Activated CD8-positive, alpha-beta T cell treated with anti-CD3 and anti-CD28 coated beads, Interleukin-2, amount 10 ng/mL, durations not matched to agents 7 days and 5 days (primary cell): ENCODE results near the gene GSTA1. TPM values are rescaled to one million over a fixed set of nuclear protein-coding genes. Genes with fewer than 3 reads are reported as not detected.
A peak's percentile ranks its signal among the peaks of the same experiment; 100 is the strongest.
"Not testable (repeated sequence)": the region's sequence is repeated elsewhere in the genome, so short reads cannot be mapped to it uniquely, and the experiment has no call there.

Source experiments
- ATAC-seq: fragments of 150-1000 bp; cut with Tn5 transposase; one replicate; pipeline ENCODE4 v1.10.0; 2021; ENCODE audit warnings: moderate library complexity
- CTCF ChIA-PET: fragments of 350-600 bp; sonication (Branson Sonifier 250); formaldehyde crosslinking; loops from one replicate; lab custom pipeline; 2021; ENCODE audit warnings: antibody characterized with exemption; lab: Charles Lee
- POLR2A ChIA-PET: fragments of 350-600 bp; sonication (Branson Sonifier 250); formaldehyde crosslinking; loops from one replicate; lab custom pipeline; 2021; ENCODE audit warnings: antibody characterized with exemption; lab: Charles Lee
- DNase-seq: peaks from one replicate; pipeline ENCODE4 v3.0.0-alpha.2; 2020
- H3K27ac Mint-ChIP-seq: one replicate; pipeline ENCODE4 v1.8.0; 2021; ENCODE audit warnings: mild to moderate bottlenecking, mixed read lengths
- H3K27me3 Mint-ChIP-seq: one replicate; pipeline ENCODE4 v1.8.0; 2021; ENCODE audit warnings: low read depth, mixed read lengths
- H3K36me3 Mint-ChIP-seq: one replicate; pipeline ENCODE4 v1.8.0; 2021; ENCODE audit warnings: low read depth, mixed read lengths
- H3K4me1 Mint-ChIP-seq: one replicate; pipeline ENCODE4 v1.8.0; 2021; ENCODE audit warnings: low read depth, mixed read lengths
- H3K4me3 Mint-ChIP-seq: one replicate; pipeline ENCODE4 v1.8.0; 2021; ENCODE audit warnings: mild to moderate bottlenecking, mixed read lengths
- H3K9me3 Mint-ChIP-seq: one replicate; pipeline ENCODE4 v1.8.0; 2022; ENCODE audit warnings: mixed read lengths; ENCODE audit not compliant: insufficient read depth
- total RNA-seq, 2 experiments: library from RNA; stranded (reverse); gene quantifications; one replicate each; pipeline ENCODE4 v1.2.3, GENCODE V29; 2021

The GSTA1 gene
- not detected for total RNA-seq

GRCh38 chr6:52803668-52804255, at the start of gene GSTA1:
GSTA1 (minus strand) TSS chr6:52803816; CDS start chr6:52799267, 4,549 bp downstream.
- H3K4me1 Mint-ChIP-seq, H3K27ac Mint-ChIP-seq, H3K4me3 Mint-ChIP-seq, DNase-seq, POLR2A ChIA-PET, H3K36me3 Mint-ChIP-seq, H3K9me3 Mint-ChIP-seq, ATAC-seq, CTCF ChIA-PET: not testable (repeated sequence)
- H3K27me3 Mint-ChIP-seq = peaks cover 22% of the 10 kb centered on the region

DNA sequence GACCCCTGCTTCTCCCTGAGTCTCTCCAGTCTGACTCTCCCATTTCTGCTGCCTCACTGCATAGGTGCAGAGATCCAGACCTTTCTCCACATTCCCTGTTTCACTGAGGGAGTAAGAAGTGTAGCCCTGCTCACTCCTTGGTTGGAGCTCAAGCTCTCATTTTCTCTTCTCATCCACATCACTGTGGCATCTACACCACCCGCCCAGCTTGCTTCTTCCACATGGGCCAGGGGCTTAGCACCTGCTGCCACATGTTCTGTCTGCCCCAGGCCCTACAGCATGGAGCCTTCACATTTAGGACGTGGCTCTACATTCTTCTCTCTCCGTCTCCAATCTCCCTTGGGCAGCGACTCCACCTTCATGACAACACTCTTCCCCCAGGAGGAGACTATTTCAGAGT, 45.5 kb upstream of the GSTA1 start:
- Mint-ChIP-seq H3K27me3 (peaks cover 19% of the 10 kb centered on the region), H3K4me3 (no peak overlapping the region), H3K4me1 (no peaks in the 10 kb centered on the region), H3K27ac (no peak overlapping the region), H3K9me3 (no peaks in the 10 kb centered on the region), H3K36me3 (no peaks in the 10 kb centered on the region)
- DNase-seq (no peak), ATAC-seq (no peak)
- CTCF ChIA-PET = no interaction called here
- POLR2A ChIA-PET = no interaction called here

- H3K27me3 Mint-ChIP-seq = peaks cover 8% of the 10 kb centered on the region
- no peak for ATAC-seq
- no peak overlapping the region for H3K4me3 Mint-ChIP-seq
- CTCF ChIA-PET = no interaction called here
- no peak overlapping the region for H3K27ac Mint-ChIP-seq
- no peaks in the 10 kb centered on the region for H3K36me3 Mint-ChIP-seq
- POLR2A ChIA-PET = no interaction called here
- no peak for DNase-seq
- no peaks in the 10 kb centered on the region for H3K9me3 Mint-ChIP-seq
- no peaks in the 10 kb centered on the region for H3K4me1 Mint-ChIP-seq
Measured at GRCh38 chr6:52846002-52846401, 42.4 kb upstream of the GSTA1 start.

DNA sequence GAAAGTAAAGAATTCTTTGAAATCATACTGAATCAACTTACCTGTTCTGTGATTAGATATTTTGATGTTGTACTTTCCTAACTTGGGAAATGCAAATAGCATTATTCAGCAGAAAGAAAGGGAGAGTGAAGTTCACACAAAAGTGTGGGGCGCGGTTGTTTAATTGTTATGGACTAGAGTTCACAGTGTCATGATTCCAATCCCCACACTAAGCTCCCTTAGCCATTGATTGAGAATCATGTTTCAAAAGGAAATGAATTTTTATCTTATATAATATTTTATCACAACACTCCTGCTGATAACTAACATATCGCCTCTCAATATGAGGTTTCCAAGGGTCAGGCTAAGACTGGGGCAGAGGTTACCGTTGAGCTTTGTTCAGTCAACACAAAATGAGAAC, 40.0 kb upstream of the GSTA1 start:
- Mint-ChIP-seq H3K4me3 (no peak overlapping the region), H3K36me3 (no peaks in the 10 kb centered on the region), H3K27me3 (peaks cover 9% of the 10 kb centered on the region), H3K9me3 (no peaks in the 10 kb centered on the region), H3K27ac (no peak overlapping the region), H3K4me1 (no peaks in the 10 kb centered on the region)
- DNase-seq (no peak), ATAC-seq (no peak)
- CTCF ChIA-PET = no interaction called here
- POLR2A ChIA-PET = no interaction called here

DNA sequence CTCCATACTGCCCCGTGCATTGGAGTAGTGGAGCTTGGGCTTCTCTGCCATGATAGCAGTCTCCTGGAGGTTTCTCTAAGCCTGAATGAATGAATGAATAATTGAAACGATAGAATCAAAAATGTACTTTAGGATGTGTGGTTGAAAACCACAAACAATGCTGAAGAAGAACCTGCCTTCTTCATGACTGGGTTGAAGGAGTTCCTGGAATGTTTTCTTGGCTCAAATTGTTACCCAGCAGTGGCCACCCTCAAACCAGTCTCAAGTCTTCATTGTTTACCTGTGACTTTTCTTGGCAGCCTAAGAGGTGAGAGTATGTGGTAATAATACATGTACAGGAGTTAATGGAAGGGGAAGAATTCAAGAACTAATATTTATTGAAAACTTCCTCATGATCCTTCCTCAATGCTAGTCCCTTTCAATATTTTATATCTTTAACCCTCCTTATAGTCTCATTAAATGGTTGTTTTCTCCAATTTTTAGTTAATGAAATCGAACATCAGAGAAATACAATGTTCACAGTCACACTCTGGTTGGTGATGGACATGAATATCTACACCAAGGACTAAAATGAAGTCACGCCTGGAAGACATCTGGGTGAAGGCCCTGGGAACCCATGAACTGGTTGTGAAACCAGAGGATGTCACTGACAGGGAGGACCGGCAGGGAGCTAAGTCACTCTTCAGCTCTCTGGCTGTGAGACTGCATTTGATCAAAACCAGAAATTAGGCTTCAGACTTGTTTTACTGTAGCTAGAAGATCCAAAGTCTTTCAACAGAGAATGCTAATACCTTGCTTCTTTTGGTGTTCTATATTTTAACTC, 37.4 kb upstream of the GSTA1 start, which contains the start of gene GSTA5:
GSTA5 (minus strand) TSS at position 51 of the 823 bp plus-strand sequence.
- H3K9me3 Mint-ChIP-seq = no peaks in the 10 kb centered on the region
- peaks cover 24% of the 10 kb centered on the region for H3K27me3 Mint-ChIP-seq
- no peaks in the 10 kb centered on the region for H3K4me1 Mint-ChIP-seq
- CTCF ChIA-PET = no interaction called here
- no peak within 1 kb of the TSS for H3K27ac Mint-ChIP-seq
- H3K4me3 Mint-ChIP-seq = no peak within 1 kb of the TSS
- no peaks in the 10 kb centered on the region for H3K36me3 Mint-ChIP-seq
- DNase-seq (no peak), ATAC-seq (no peak)
- POLR2A ChIA-PET = no interaction called here

GRCh38 chr6:52839124-52840055, 35.8 kb upstream of the GSTA1 start:
- Mint-ChIP-seq H3K4me1 (no peaks in the 10 kb centered on the region), H3K9me3 (no peaks in the 10 kb centered on the region), H3K4me3 (no peak overlapping the region), H3K27ac (no peak overlapping the region), H3K27me3 (peaks cover 31% of the 10 kb centered on the region), H3K36me3 (no peaks in the 10 kb centered on the region)
- peak; percentile 70 for ATAC-seq
- POLR2A ChIA-PET = no interaction called here
- peak; percentile 58 for DNase-seq
- CTCF ChIA-PET = interaction anchor here (0.9 to 1.1 kb wide), 3 partner anchors 53 to 227 kb away, joined by 3 read pairs; no protein-coding TSS in a partner anchor

GRCh38 chr6:52834481-52834880, 30.9 kb upstream of the GSTA1 start:
- H3K36me3 Mint-ChIP-seq = no peaks in the 10 kb centered on the region
- POLR2A ChIA-PET = no interaction called here
- H3K27ac Mint-ChIP-seq = no peak overlapping the region
- no peak overlapping the region for H3K4me3 Mint-ChIP-seq
- ATAC-seq (no peak), DNase-seq (no peak)
- H3K4me1 Mint-ChIP-seq = no peaks in the 10 kb centered on the region
- H3K9me3 Mint-ChIP-seq = no peaks in the 10 kb centered on the region
- CTCF ChIA-PET = no interaction called here
- H3K27me3 Mint-ChIP-seq = peaks cover 32% of the 10 kb centered on the region

DNA sequence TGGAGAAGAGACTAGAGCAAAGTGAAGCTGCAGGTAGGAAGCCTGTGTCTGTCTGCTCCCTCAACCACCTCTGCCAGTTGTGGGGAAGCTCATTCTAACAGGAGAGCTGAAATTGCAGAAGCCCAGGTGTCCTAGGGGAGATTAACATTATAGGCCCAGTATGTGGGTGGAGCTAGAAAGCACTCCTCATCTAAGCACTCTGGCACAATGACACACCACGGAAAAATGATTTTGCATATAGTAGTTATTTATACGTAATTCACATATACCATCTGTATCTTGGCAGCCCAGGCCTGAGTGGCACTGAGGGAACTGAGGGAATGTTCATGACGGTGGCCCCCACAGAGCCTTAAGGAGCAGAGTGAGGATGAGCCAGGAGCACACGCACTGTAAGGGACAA, 27.3 kb upstream of the GSTA1 start:
- H3K36me3 Mint-ChIP-seq, ATAC-seq, CTCF ChIA-PET, H3K27ac Mint-ChIP-seq, H3K9me3 Mint-ChIP-seq, H3K4me1 Mint-ChIP-seq, POLR2A ChIA-PET, DNase-seq, H3K4me3 Mint-ChIP-seq: not testable (repeated sequence)
- peaks cover 15% of the 10 kb centered on the region for H3K27me3 Mint-ChIP-seq

DNA sequence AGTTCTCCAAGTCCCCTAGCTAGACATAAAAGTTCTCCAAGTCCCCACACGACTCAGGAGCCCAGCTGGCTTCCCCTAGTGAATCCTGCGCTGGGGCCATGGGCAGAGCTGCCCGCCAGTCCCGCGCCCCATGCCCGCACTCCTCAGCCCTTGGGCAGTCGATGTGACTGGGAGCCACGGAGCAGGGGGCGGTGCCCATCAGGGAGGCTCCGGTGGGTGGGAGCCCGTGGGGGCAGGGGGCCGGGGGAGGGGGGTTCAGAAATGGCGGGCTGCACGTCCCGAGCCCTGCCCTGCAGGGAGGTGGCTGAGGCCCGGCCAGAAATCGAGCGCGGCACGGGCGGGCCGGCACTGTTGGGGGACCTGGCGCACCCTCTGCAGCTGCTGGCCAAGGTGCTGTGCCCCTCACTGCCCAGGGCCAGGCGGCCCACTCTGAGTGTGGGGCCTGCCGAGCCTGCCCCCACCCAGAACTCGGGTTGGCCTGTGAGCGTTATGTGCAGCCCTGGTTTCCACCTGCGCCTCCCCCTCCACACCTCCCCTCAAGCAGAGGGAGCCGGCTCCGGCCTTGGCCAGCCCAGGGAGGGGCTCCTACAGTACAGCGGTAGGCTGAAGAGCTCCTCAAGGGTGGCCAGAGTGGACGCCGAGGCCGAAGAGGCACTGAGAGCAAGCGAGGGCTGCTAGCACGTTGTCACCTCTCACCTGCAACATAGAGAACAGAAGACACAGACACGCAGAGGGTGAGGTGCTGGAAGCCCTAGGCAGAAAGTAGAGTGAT, 25.6 kb upstream of the GSTA1 start:
- CTCF ChIA-PET = no interaction called here
- ATAC-seq (no peak), DNase-seq (no peak)
- POLR2A ChIA-PET = no interaction called here
- Mint-ChIP-seq H3K27ac (no peak overlapping the region), H3K36me3 (no peaks in the 10 kb centered on the region), H3K9me3 (no peaks in the 10 kb centered on the region), H3K4me1 (no peaks in the 10 kb centered on the region), H3K27me3 (peaks cover 6% of the 10 kb centered on the region), H3K4me3 (no peak overlapping the region)

DNA sequence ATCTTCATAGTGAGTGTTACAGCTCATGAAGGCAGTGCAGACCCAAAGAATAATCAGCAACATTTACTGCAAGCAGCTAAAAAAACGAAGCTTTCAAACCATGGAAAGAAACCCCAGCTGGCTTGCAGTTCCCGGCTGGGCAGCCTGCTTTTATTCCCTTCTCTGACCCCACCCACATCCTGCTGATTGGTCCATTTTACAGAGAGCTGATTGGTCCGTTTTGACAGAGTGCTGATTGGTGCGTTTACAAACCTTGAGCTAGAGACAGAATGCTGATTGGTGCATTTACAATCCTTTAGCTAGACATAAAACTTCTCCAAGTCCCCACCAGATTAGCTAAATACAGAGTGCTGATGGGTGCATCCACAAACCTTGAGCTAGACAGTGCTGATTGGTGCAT, 25.0 kb upstream of the GSTA1 start:
- CTCF ChIA-PET, H3K27me3 Mint-ChIP-seq, POLR2A ChIA-PET, ATAC-seq, H3K27ac Mint-ChIP-seq, H3K4me1 Mint-ChIP-seq, DNase-seq, H3K36me3 Mint-ChIP-seq, H3K9me3 Mint-ChIP-seq, H3K4me3 Mint-ChIP-seq: not testable (repeated sequence)

DNA sequence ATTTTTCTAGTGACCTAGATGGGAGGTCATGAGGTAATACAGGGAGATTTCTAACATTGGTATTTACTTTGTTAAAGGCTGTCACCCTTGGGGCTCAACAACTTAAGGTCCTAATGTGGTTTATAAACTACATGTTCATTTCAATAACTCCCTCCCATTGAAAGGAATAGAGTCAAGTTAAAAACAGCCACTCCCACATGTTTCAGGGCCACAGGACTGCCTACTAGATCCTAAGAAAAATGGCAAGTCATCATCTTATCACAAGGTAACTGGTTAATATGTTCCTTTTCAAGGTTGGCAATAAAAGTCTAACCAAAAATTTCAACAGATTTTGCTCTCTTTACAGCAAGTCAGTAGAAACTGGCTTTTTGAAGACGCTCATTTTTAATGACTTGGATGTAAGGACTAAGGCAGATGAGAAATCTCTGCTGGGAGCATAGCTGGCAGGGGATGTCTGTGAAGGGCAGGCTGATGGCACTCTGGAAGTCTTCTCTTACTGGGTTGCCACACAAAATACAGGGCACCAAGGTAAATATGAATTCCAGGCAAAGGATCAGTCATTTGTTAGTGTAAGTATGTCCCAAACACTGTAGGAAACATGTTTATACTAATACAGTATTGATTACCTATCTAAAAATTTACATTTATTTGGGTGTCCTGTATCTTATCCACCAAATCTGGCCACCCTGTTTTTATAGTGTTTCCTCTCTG, 23.6 kb upstream of the GSTA1 start:
- H3K4me3 Mint-ChIP-seq, H3K4me1 Mint-ChIP-seq, DNase-seq, H3K36me3 Mint-ChIP-seq, H3K27me3 Mint-ChIP-seq, POLR2A ChIA-PET, H3K9me3 Mint-ChIP-seq, H3K27ac Mint-ChIP-seq, CTCF ChIA-PET, ATAC-seq: not testable (repeated sequence)
